ENCODE measurements around the gene OTOL1. TPM values are rescaled to one million over a fixed set of nuclear protein-coding genes. Genes with fewer than 3 reads are reported as not detected.

OTOL1 gene
- not detected in 2 replicates for total RNA-seq

GRCh38 chr3:161496508-161496907 is at the start of gene OTOL1:
OTOL1 (plus strand) TSS chr3:161496808; CDS start chr3:161496808, 0 bp downstream.

Other genes starting within 250 kb of the OTOL1 start
- gene SPTSSB, start 125.3 kb upstream of the OTOL1 start, total RNA-seq: not detected in 2 replicates

Measured in bladder microvascular endothelial cell (primary cell).